ENCODE measurements around the gene PDE4D.
A peak's percentile ranks its signal among the peaks of the same experiment; 100 is the strongest.

The PDE4D gene

GRCh38 chr5:59693492-59694309, 199.8 kb downstream of the PDE4D start:
- no peaks in the 10 kb centered on the region for H3K4me1 ChIP-seq (ENCODE audit: control insufficient read depth, insufficient read depth, low read depth, low read length)
- no peak overlapping the region for H4K8ac ChIP-seq (ENCODE audit: low read length)
- H2AFZ ChIP-seq (ENCODE audit: low read depth, low read length), result no peak overlapping the region
- H2BK120ac ChIP-seq (ENCODE audit: low read depth, low read length), result no peak overlapping the region
- 76% methylated on average over 4 of the region's 6 CpGs for whole genome bisulfite sequencing
- no peak overlapping the region for H3K9ac ChIP-seq (ENCODE audit: low read length)
- no peak overlapping the region for H2BK12ac ChIP-seq (ENCODE audit: low read length in 2 of 2)
- no peaks in the 10 kb centered on the region for H3K9me3 ChIP-seq (ENCODE audit: control insufficient read depth, low read length)
- DNase-seq, result no peak
- no peaks in the 10 kb centered on the region for H3K27me3 ChIP-seq (ENCODE audit: control insufficient read depth in 1 of 2, insufficient read depth in 1 of 2, low read length in 2 of 2)
- H3K36me3 ChIP-seq (ENCODE audit: control insufficient read depth in 1 of 2, insufficient read depth in 2 of 2, low read depth in 1 of 2, low read length in 2 of 2), result no peaks in the 10 kb centered on the region
- no peak overlapping the region for H2AK5ac ChIP-seq (ENCODE audit: low read length, severe bottlenecking)
- no peaks in the 10 kb centered on the region for H3K79me1 ChIP-seq (replicated peaks; ENCODE audit: low read length, poor library complexity, severe bottlenecking)
- no peak overlapping the region for H3K18ac ChIP-seq (ENCODE audit: low read depth in 1 of 2, low read length in 2 of 2)
- H3K23ac ChIP-seq (ENCODE audit: low read length in 2 of 2), result no peak overlapping the region
- H3K4me3 ChIP-seq (ENCODE audit: insufficient read depth in 1 of 2, low read depth in 1 of 2, low read length in 2 of 2), result no peak overlapping the region
- H4K91ac ChIP-seq (ENCODE audit: low read length), result no peak overlapping the region
- no peak overlapping the region for H3K14ac ChIP-seq (ENCODE audit: low read length in 2 of 2)
- H3K4me2 ChIP-seq (ENCODE audit: low read length, poor library complexity, severe bottlenecking), result no peak overlapping the region
- no peak overlapping the region for H2BK5ac ChIP-seq (ENCODE audit: low read depth, low read length, poor library complexity, severe bottlenecking)
- H2BK15ac ChIP-seq (ENCODE audit: low read depth, poor library complexity, severe bottlenecking), result no peak overlapping the region
- no peak overlapping the region for H3K4ac ChIP-seq (ENCODE audit: low read depth in 1 of 2, low read length in 2 of 2)
- no peak overlapping the region for H3K27ac ChIP-seq (ENCODE audit: low read length, poor library complexity, severe bottlenecking)

- no peak overlapping the region for H2BK12ac ChIP-seq (ENCODE audit: low read length in 2 of 2)
- H3K4me1 ChIP-seq (ENCODE audit: control insufficient read depth, insufficient read depth, low read depth, low read length), result peaks cover 3% of the 10 kb centered on the region
- H3K14ac ChIP-seq (ENCODE audit: low read length in 2 of 2), result no peak overlapping the region
- 100% methylated on average over 2 of the region's 2 CpGs for WGBS
- no peak overlapping the region for H3K27ac ChIP-seq (ENCODE audit: low read length, poor library complexity, severe bottlenecking)
- no peak overlapping the region for H3K9ac ChIP-seq (ENCODE audit: low read length)
- H2BK15ac ChIP-seq (ENCODE audit: low read depth, poor library complexity, severe bottlenecking), result no peak overlapping the region
- no peak overlapping the region for H3K4me3 ChIP-seq (ENCODE audit: insufficient read depth in 1 of 2, low read depth in 1 of 2, low read length in 2 of 2)
- no peak overlapping the region for H2AK5ac ChIP-seq (ENCODE audit: low read length, severe bottlenecking)
- DNase-seq, result no peak
- no peaks in the 10 kb centered on the region for H3K27me3 ChIP-seq (ENCODE audit: control insufficient read depth in 1 of 2, insufficient read depth in 1 of 2, low read length in 2 of 2)
- no peak overlapping the region for H4K8ac ChIP-seq (ENCODE audit: low read length)
- no peak overlapping the region for H3K23ac ChIP-seq (ENCODE audit: low read length in 2 of 2)
- H3K9me3 ChIP-seq (ENCODE audit: control insufficient read depth, low read length), result no peaks in the 10 kb centered on the region
- H2BK5ac ChIP-seq (ENCODE audit: low read depth, low read length, poor library complexity, severe bottlenecking), result no peak overlapping the region
- no peak overlapping the region for H3K18ac ChIP-seq (ENCODE audit: low read depth in 1 of 2, low read length in 2 of 2)
- no peak overlapping the region for H4K91ac ChIP-seq (ENCODE audit: low read length)
- no peak overlapping the region for H3K4me2 ChIP-seq (ENCODE audit: low read length, poor library complexity, severe bottlenecking)
- H3K79me1 ChIP-seq (replicated peaks; ENCODE audit: low read length, poor library complexity, severe bottlenecking), result no peaks in the 10 kb centered on the region
- no peak overlapping the region for H2AFZ ChIP-seq (ENCODE audit: low read depth, low read length)
- no peak overlapping the region for H3K4ac ChIP-seq (ENCODE audit: low read depth in 1 of 2, low read length in 2 of 2)
- H2BK120ac ChIP-seq (ENCODE audit: low read depth, low read length), result no peak overlapping the region
- H3K36me3 ChIP-seq (ENCODE audit: control insufficient read depth in 1 of 2, insufficient read depth in 2 of 2, low read depth in 1 of 2, low read length in 2 of 2), result no peaks in the 10 kb centered on the region
Measured at GRCh38 chr5:59685793-59686192, 207.7 kb downstream of the PDE4D start.

GRCh38 chr5:59685191-59685530, 208.4 kb downstream of the PDE4D start:
- whole genome bisulfite sequencing, result 79% methylated on average over 1 of the region's 1 CpG
- no peak overlapping the region for H3K27ac ChIP-seq (ENCODE audit: low read length, poor library complexity, severe bottlenecking)

GRCh38 chr5:59684388-59685190, 208.9 kb downstream of the PDE4D start:
- Histone ChIP-seq H4K91ac (ENCODE audit: low read length) (no peak overlapping the region), H3K23ac (ENCODE audit: low read length in 2 of 2) (no peak overlapping the region), H2BK5ac (ENCODE audit: low read depth, low read length, poor library complexity, severe bottlenecking) (no peak overlapping the region), H3K27me3 (ENCODE audit: control insufficient read depth in 1 of 2, insufficient read depth in 1 of 2, low read length in 2 of 2) (no peaks in the 10 kb centered on the region), H3K36me3 (ENCODE audit: control insufficient read depth in 1 of 2, insufficient read depth in 2 of 2, low read depth in 1 of 2, low read length in 2 of 2) (no peaks in the 10 kb centered on the region), H3K14ac (ENCODE audit: low read length in 2 of 2) (peak overlapping the region in 1 of 2 experiments; percentile 65), H3K4ac (ENCODE audit: low read depth in 1 of 2, low read length in 2 of 2) (no peak overlapping the region), H3K27ac (ENCODE audit: low read length, poor library complexity, severe bottlenecking) (peak overlapping the region; percentile 7), H3K4me1 (ENCODE audit: control insufficient read depth, insufficient read depth, low read depth, low read length) (peaks cover 3% of the 10 kb centered on the region), H2BK15ac (ENCODE audit: low read depth, poor library complexity, severe bottlenecking) (no peak overlapping the region), H2AFZ (ENCODE audit: low read depth, low read length) (no peak overlapping the region), H3K4me2 (ENCODE audit: low read length, poor library complexity, severe bottlenecking) (no peak overlapping the region), H2BK12ac (ENCODE audit: low read length in 2 of 2) (no peak overlapping the region), H3K18ac (ENCODE audit: low read depth in 1 of 2, low read length in 2 of 2) (no peak overlapping the region), H4K8ac (ENCODE audit: low read length) (no peak overlapping the region), H3K79me1 (replicated peaks; ENCODE audit: low read length, poor library complexity, severe bottlenecking) (no peaks in the 10 kb centered on the region), H3K4me3 (ENCODE audit: insufficient read depth in 1 of 2, low read depth in 1 of 2, low read length in 2 of 2) (no peak overlapping the region), H2BK120ac (ENCODE audit: low read depth, low read length) (no peak overlapping the region), H2AK5ac (ENCODE audit: low read length, severe bottlenecking) (peak overlapping the region; percentile 53), H3K9ac (ENCODE audit: low read length) (no peak overlapping the region), H3K9me3 (ENCODE audit: control insufficient read depth, low read length) (no peaks in the 10 kb centered on the region)
- 98% methylated on average over 2 of the region's 4 CpGs for WGBS
- no peak for DNase-seq

More at GRCh38 chr5:59685191-59685530, 208.4 kb downstream of the PDE4D start:
- no peak overlapping the region for H3K4me3 ChIP-seq (ENCODE audit: insufficient read depth in 1 of 2, low read depth in 1 of 2, low read length in 2 of 2)
- H3K18ac ChIP-seq (ENCODE audit: low read depth in 1 of 2, low read length in 2 of 2), result no peak overlapping the region
- no peak overlapping the region for H2BK120ac ChIP-seq (ENCODE audit: low read depth, low read length)
- no peak overlapping the region for H2AFZ ChIP-seq (ENCODE audit: low read depth, low read length)
- no peak overlapping the region for H2BK15ac ChIP-seq (ENCODE audit: low read depth, poor library complexity, severe bottlenecking)
- no peak for DNase-seq
- H3K14ac ChIP-seq (ENCODE audit: low read length in 2 of 2), result no peak overlapping the region
- no peak overlapping the region for H3K23ac ChIP-seq (ENCODE audit: low read length in 2 of 2)
- H2BK12ac ChIP-seq (ENCODE audit: low read length in 2 of 2), result no peak overlapping the region
- no peaks in the 10 kb centered on the region for H3K36me3 ChIP-seq (ENCODE audit: control insufficient read depth in 1 of 2, insufficient read depth in 2 of 2, low read depth in 1 of 2, low read length in 2 of 2)
- no peaks in the 10 kb centered on the region for H3K79me1 ChIP-seq (replicated peaks; ENCODE audit: low read length, poor library complexity, severe bottlenecking)
- H2AK5ac ChIP-seq (ENCODE audit: low read length, severe bottlenecking), result no peak overlapping the region
- H3K4ac ChIP-seq (ENCODE audit: low read depth in 1 of 2, low read length in 2 of 2), result no peak overlapping the region
- H2BK5ac ChIP-seq (ENCODE audit: low read depth, low read length, poor library complexity, severe bottlenecking), result no peak overlapping the region
- H4K91ac ChIP-seq (ENCODE audit: low read length), result no peak overlapping the region
- H3K4me1 ChIP-seq (ENCODE audit: control insufficient read depth, insufficient read depth, low read depth, low read length), result peaks cover 3% of the 10 kb centered on the region
- no peaks in the 10 kb centered on the region for H3K27me3 ChIP-seq (ENCODE audit: control insufficient read depth in 1 of 2, insufficient read depth in 1 of 2, low read length in 2 of 2)
- no peaks in the 10 kb centered on the region for H3K9me3 ChIP-seq (ENCODE audit: control insufficient read depth, low read length)
- H3K9ac ChIP-seq (ENCODE audit: low read length), result no peak overlapping the region
- H3K4me2 ChIP-seq (ENCODE audit: low read length, poor library complexity, severe bottlenecking), result no peak overlapping the region
- H4K8ac ChIP-seq (ENCODE audit: low read length), result no peak overlapping the region

All from mesenchymal stem cell (in vitro differentiated cells and primary cell).